Esophagus muscularis mucosa (tissue), 4 donors: ENCODE results near the gene C11orf68.

Experiments
- CTCF ChIP-seq, 3 experiments: fragments of 200-600 bp in 2 of 3; fragments of 450-650 bp in 1 of 3; sonication (generic) in 2 of 3; IDR thresholded peaks; one replicate each; pipeline ENCODE4 v1.5.1; 2017 to 2019; ENCODE audit warnings: antibody characterized with exemption in 3 of 3, mild to moderate bottlenecking in 2 of 3, moderate library complexity in 1 of 3
- EP300 ChIP-seq: sonication (generic); formaldehyde crosslinking; IDR thresholded peaks from one replicate; pipeline ENCODE4 v1.6.1; 2017; ENCODE audit warnings: antibody characterized with exemption
- POLR2A ChIP-seq: fragments of 450-650 bp; IDR thresholded peaks from one replicate; pipeline ENCODE4 v1.6.1; 2017; ENCODE audit warnings: antibody characterized with exemption, moderate library complexity, mild to moderate bottlenecking, low read depth
- POLR2AphosphoS5 ChIP-seq, 2 donors: sonication (generic); formaldehyde crosslinking; IDR thresholded peaks; one replicate each; pipeline ENCODE4 v1.6.1; 2017; ENCODE audit warnings: antibody characterized with exemption in 2 of 2

- no peak for TF ChIP-seq CTCF (IDR thresholded peaks at IDR 0.05)
- TF ChIP-seq EP300: no peak
- no peak for TF ChIP-seq POLR2AphosphoS5 (IDR thresholded peaks at IDR 0.05)
- no peak for TF ChIP-seq POLR2A
These were observed 25.9 kb upstream of the C11orf68 start for GRCh38 chr11:65944767-65945166.
